Islet precursor cell (in vitro differentiated cells): ENCODE data around the gene UBASH3A.

Source experiments
- DNase-seq: peaks from one replicate; pipeline ENCODE4 v3.0.0-alpha.2; 2018

UBASH3A gene

GRCh38 chr21:42435401-42435800 lies 31.7 kb downstream of the UBASH3A start:
- DNase-seq, result no peak

DNA sequence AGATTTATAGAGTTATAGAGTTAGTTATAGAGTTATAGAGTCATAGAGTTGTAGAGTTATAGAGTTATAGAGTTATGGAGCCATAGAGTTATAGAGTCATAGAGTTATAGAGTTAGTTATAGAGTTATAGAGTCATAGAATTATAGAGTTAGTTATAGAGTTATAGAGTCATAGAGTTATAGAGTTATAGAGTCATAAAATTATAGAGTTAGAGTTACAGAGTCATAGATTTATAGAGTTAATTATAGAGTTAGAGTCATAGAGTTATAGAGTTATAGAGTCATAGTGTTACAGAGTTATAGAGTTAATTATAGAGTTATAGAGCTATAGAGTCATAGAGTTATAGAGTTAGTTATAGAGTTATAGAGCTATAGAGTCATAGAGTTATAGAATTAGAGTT lies 32.1 kb downstream of the UBASH3A start:
- no peak for DNase-seq

DNA sequence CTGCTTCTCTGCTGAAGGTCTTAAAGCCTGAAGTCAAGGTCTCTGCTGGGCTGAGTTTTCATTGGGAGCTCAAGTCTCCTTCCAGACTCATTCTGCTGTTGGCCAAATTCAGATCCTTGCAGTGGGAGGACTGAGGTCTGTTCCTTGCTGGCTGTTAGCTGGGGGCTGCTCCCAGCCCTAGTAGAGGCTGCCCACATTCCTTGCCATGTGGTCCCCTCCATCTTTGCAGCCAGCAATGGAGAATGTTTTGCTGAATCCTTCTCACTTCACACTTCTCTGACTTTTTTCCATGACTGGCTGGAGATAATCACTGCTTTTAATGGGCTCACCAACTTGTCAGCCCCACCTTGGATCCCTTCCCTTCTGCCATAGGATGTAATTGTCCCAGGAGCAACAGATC lies 33.2 kb downstream of the UBASH3A start:
- DNase-seq, result no peak

GRCh38 chr21:42437786-42438185 lies 34.1 kb downstream of the UBASH3A start:
- DNase-seq, result peak; percentile 81

DNA sequence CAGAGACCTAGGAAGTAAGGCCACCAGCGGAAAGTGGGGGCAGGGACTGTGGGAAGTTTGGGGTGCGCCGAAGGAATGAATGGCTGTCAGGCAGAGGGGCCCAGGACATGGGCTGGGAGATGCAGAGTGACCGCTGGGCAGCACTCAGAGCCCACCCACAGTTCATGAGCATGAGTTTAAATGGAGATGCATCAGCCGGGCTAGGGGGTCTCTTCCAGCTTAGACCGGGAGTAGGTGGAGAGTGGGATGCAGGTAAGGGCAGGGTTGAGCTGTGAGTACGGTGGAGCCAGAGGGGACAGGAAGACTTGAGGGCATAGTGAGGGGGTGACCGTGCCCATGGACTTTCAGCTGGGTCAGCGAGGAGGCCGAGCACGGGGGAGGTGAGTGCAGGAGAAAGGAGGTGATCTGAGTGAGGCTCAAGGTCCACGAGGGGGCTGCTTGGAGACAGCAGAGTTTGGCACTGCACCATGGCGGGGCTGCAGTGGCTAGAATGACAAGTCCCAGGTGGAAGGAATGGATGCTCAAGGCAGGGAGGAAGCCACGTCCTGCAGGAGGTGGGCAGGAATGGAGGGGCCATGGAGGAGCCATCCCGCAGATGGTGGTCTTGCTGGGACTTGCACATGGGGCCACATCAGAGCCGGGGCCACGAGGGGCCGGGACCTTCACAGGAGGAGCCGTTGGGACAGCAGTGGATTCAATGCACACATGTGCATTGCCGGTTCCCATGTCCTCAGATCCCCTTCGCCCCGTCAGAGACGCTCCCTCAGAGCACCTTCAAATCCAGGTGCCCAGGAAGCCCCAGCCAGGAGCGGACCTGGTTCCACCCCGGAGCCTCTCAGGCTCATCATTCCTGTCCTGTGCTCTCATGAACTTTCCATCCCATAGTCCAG lies 34.9 kb downstream of the UBASH3A start:
- no peak for DNase-seq

DNA sequence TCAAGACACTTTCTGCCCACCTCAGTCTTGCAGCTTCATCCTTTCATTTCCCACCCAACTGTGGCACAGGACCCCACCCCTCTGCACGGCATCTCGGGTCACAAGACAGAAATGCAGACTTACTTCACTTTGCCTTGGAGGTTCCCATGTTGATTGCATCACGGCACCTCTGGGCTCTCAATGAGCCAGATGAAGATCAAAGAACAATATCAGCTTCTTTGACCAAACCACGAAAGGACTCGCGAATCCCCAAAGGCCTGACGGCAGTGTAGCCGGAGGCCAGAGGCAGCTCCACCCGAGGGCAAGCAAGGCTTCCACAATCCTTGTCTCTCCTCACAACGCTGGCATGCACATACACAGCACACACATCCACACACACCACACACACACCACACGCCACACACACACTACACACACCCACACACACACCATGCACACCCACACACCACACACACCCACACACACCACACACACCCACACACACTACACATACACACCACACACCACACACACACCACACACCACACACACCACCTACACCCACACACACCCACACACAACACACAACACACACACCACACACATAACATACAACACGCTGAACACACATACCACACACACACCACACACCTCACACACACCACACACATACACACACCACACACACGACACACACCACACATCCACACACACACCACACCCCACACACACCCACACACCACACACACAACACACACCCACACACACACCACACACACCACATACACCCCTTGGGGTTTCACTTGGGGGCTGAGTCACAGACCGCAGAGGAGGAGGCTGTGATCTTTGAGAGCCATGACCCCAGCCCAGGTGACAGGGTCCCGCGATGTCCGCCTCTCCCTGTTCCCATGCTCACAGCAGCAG lies 35.8 kb downstream of the UBASH3A start:
- DNase-seq, result no peak

GRCh38 chr21:42440187-42440792 lies 36.6 kb downstream of the UBASH3A start:
- DNase-seq, result no peak

GRCh38 chr21:42441963-42442362 lies 38.3 kb downstream of the UBASH3A start:
- no peak for DNase-seq

- no peak for DNase-seq
These were observed 39.6 kb downstream of the UBASH3A start for GRCh38 chr21:42443181-42443785.

- no peak for DNase-seq
These were observed 40.4 kb downstream of the UBASH3A start for GRCh38 chr21:42443876-42444744.

DNA sequence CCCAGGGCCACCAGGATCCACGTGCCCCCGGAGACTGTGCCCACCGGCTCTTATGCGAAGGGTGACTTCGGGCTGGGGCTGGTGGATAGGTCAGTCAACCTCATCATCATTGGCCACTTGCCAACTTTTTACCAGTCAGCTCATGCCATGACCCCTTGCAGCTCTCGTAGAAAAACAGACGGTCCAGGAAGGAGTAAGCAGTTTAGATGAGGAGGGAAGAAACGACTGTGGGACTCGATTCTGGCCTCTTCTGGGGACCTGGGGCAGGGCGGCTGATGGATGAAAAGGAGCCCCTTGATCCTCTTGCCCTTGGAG lies 41.0 kb downstream of the UBASH3A start:
- no peak for DNase-seq

- no peak for DNase-seq
These were observed 41.6 kb downstream of the UBASH3A start for GRCh38 chr21:42445311-42445710.

GRCh38 chr21:42446531-42446930 lies 42.8 kb downstream of the UBASH3A start:
- no peak for DNase-seq

- no peak for DNase-seq
These were observed 43.5 kb downstream of the UBASH3A start for GRCh38 chr21:42447182-42447581.

GRCh38 chr21:42447732-42448131 lies 44.0 kb downstream of the UBASH3A start:
- DNase-seq, result no peak

DNA sequence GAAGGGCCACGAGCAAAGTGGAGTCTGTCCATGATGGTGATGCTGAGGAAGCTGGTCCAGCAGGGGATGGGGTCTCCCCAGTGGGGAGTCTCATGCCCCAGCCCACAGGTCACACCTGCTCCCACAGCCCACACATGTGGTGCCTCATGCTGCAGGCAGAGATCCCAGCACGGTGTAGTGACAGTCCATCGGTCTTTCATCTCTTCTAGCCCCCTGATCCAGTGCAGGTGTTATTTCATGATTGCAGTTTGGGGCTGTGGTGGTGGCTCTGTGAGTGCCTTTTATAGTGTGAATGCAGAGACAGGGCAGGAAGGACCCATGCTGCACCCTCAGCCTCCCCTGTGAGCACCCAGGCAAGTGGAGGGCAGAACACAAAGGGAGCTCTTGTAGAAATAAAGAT lies 45.0 kb downstream of the UBASH3A start:
- DNase-seq, result no peak

- DNase-seq, result no peak
These were observed 48.2 kb downstream of the UBASH3A start for GRCh38 chr21:42451941-42452340.

DNA sequence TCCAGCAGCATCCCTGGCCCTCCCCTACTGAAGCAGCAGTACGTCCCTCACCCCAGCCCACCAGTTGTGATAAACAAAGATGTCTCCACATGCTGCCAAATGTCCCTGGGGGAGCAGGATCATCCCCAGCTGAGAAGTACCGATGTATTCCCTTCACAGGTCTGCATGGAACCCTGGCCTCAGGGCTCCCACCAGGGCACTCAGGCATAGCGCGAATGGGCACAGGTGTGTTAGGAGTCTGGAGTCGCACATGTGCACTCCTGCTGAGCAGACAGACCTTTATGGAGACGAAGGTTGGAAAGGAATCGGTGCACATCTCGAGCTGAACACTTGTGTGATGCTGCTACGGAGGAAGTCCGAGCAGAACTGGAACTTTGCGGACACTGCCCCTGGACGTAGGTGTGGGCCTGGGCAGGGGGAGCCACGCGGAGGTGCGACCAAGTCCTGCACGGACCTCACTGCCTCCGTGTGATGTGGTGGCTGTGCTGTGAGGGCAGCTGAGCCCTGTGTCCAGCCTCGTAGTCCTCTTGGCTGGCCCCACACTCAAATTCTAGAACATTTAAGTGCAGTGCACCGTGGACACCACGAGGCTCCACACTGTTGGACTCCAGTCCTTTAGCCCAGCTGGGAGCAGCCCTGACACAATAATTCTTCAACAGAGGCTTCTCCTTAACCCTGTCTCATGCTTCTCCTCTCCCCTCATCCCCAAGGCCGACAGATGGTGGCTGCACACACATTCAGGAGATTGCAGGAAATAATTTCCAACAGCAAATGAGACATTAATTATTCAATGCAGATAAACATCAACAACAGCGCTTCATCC lies 48.9 kb downstream of the UBASH3A start:
- DNase-seq, result no peak

- no peak for DNase-seq
These were observed 49.7 kb downstream of the UBASH3A start for GRCh38 chr21:42453224-42453985.

- no peak for DNase-seq
These were observed 50.4 kb downstream of the UBASH3A start for GRCh38 chr21:42453986-42454570.
